Sigmoid colon (tissue), 4 donors: Measurements from ENCODE around the gene PGAM2.

Experiments used
- EP300 ChIP-seq, 4 donors: sonication (generic); formaldehyde crosslinking; IDR thresholded peaks; one replicate each; pipeline ENCODE4 v1.6.1; 2017; ENCODE audit warnings: antibody characterized with exemption in 4 of 4
- POLR2A ChIP-seq, 2 donors: fragments of 450-650 bp; IDR thresholded peaks; one replicate each; pipeline ENCODE4 v1.6.1; 2016; ENCODE audit warnings: antibody characterized with exemption in 2 of 2, mild to moderate bottlenecking in 2 of 2, moderate library complexity in 2 of 2

DNA sequence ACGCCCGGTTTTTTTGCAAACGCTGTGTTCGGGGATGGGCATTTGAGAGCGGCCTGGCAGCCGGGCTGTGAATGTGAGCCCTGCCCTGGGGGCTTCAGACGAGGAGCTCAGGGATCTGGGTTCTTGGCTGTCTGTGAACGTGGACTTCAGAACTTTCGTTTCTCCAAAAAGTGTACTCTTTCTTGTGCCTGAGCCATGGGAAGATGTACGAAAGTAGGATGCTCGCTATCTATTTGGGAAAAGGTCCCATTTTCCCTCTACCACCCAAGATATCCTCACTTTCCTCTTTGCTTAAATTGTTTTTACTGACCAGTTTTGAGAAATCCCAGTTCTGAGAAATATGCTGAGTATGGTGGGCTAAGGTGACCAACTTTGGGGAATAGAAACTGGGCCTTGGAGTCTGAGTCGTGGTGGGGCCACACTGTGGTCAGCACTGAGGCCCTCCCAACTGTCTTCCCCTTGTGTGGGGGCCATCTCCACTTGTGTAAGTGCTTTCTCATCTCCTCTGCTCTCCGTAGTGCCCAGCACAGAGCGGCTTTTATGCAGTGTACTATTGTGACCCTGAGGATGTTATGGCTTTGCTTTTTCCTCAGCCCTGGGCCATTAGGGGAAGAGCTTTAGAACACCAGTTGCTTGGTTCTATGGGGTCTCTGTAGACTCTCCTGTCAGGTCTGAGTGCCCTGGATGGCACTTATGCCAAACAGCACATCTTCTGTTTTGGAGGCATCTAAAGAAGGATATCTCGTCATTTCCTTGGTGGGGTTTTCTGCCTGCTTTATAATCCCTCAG is 19.9 kb downstream of the PGAM2 start:
- TF ChIP-seq POLR2A (IDR thresholded peaks at IDR 0.05) (no peak), EP300 (IDR thresholded peaks at IDR 0.05) (no peak)
